Activated T-cell treated with anti-CD3 and anti-CD28 coated beads, Interleukin-2, amount 50 U/mL, for 72 hours (primary cell): ENCODE results near the gene GMNN. TPM values are rescaled to one million over a fixed set of nuclear protein-coding genes. Genes with fewer than 3 reads are reported as not detected.
"Not testable (repeated sequence)": the region's sequence is repeated elsewhere in the genome, so short reads cannot be mapped to it uniquely, and the experiment has no call there.

ENCODE experiments used
- ATAC-seq, 2 donors: fragments of 150-1000 bp; cut with Tn5 transposase; replicated peaks in 1 of 2; 2 replicates each; pipeline ENCODE4 v1.10.0; 2021; ENCODE audit warnings: moderate library complexity in 2 of 2, mild to moderate bottlenecking in 1 of 2
- DNase-seq, 2 donors: peaks; one replicate each; pipeline ENCODE4 v3.0.0; 2021 to 2022; ENCODE audit warnings: mixed read lengths in 1 of 2
- H3K27ac Mint-ChIP-seq: one replicate; pipeline ENCODE4 v1.8.0; 2022; ENCODE audit warnings: mild to moderate bottlenecking, moderate library complexity, mixed read lengths
- H3K27me3 Mint-ChIP-seq: one replicate; pipeline ENCODE4 v1.8.0; 2022; ENCODE audit warnings: low read depth, mixed read lengths
- H3K36me3 Mint-ChIP-seq, 2 donors: one replicate each; pipeline ENCODE4 v1.8.0; 2022; ENCODE audit warnings: mixed read lengths in 2 of 2, mild to moderate bottlenecking in 1 of 2; ENCODE audit not compliant: insufficient read depth in 2 of 2
- H3K4me1 Mint-ChIP-seq: one replicate; pipeline ENCODE4 v1.8.0; 2022; ENCODE audit warnings: low read depth, mixed read lengths
- H3K4me3 Mint-ChIP-seq, 2 donors: one replicate each; pipeline ENCODE4 v1.8.0; 2022; ENCODE audit warnings: mild to moderate bottlenecking in 2 of 2, mixed read lengths in 2 of 2, moderate library complexity in 2 of 2
- H3K9me3 Mint-ChIP-seq, 2 donors: one replicate each; pipeline ENCODE4 v1.8.0; 2022; ENCODE audit warnings: mixed read lengths in 2 of 2
- total RNA-seq, 2 donors: library from RNA; stranded (reverse); gene quantifications; one replicate each; pipeline ENCODE4 v1.2.3, GENCODE V29; 2022

Gene GMNN
- total RNA-seq = 10 to 100 TPM; 50.8 to 58.5 TPM

DNA sequence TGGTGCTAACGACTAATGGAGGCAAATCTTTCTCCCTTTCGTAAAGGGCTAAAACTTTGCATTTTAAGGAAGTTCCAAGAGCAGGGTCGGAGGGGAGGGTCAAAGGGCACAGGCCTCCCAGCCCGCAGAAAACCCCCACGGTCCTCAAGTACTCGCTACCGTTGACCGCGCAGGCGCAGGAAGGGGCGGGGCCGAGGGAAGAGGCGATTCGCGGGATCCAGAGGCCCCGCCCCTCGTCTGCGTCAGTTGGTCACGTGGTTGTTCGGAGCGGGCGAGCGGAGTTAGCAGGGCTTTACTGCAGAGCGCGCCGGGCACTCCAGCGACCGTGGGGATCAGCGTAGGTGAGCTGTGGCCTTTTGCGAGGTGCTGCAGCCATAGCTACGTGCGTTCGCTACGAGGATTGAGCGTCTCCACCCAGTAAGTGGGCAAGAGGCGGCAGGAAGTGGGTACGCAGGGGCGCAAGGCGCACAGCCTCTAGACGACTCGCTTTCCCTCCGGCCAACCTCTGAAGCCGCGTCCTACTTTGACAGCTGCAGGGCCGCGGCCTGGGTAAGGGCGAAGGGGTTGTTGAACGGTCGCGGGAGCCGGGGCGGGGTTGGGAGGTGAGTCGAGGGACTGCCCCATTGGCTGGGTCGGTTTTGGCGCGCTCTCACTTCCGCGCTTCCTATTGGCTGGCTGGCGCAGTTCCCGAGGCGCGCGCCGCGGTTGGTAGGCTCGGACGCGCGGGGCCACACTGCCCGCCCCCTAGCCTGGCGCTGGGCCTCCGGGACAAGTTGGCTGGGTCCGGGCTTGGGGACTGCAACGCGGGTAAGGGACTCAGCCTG lies at the start of gene GMNN:
Gene GMNN (plus strand): TSS at position 242 of the 824 bp plus-strand sequence. CDS start 2,310 bp downstream, outside the sequence.
- ATAC-seq (peak; percentile 91 to 93), DNase-seq (peak; percentile 99)
- Mint-ChIP-seq H3K9me3 (no peaks in the 10 kb centered on the region), H3K4me1 (peaks cover 32% of the 10 kb centered on the region), H3K27me3 (no peaks in the 10 kb centered on the region), H3K36me3 (peaks cover 13 to 24% of the 10 kb centered on the region in 2 donors), H3K4me3 (peak within 1 kb of the TSS; percentile 96), H3K27ac (peak within 1 kb of the TSS; percentile 96)

DNA sequence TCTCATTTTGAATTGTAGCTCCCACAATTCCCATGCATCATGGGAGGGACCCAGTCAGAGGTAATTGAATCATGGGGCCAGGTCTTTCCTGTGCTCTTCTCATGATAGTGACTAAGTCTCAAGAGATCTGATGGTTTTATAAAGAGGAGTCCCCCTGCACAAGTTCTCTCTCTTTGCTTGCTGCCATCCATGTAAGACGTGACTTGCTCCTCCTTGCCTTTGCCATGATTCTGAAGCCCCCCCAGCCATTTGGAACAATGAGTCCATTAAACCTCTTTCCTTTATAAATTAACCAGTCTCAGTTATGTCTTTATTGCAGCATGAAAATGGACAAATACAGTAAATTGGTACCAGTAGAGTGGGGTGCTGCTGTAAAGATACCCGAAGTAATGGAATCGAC lies 44.1 kb upstream of the GMNN start:
- peaks cover 13% of the 10 kb centered on the region for H3K27me3 Mint-ChIP-seq
- H3K9me3 Mint-ChIP-seq = peaks cover 12 to 16% of the 10 kb centered on the region in 2 donors
- H3K27ac Mint-ChIP-seq, H3K4me1 Mint-ChIP-seq, DNase-seq, ATAC-seq, H3K4me3 Mint-ChIP-seq: not testable (repeated sequence)
- peaks cover 12 to 20% of the 10 kb centered on the region in 2 donors for H3K36me3 Mint-ChIP-seq

DNA sequence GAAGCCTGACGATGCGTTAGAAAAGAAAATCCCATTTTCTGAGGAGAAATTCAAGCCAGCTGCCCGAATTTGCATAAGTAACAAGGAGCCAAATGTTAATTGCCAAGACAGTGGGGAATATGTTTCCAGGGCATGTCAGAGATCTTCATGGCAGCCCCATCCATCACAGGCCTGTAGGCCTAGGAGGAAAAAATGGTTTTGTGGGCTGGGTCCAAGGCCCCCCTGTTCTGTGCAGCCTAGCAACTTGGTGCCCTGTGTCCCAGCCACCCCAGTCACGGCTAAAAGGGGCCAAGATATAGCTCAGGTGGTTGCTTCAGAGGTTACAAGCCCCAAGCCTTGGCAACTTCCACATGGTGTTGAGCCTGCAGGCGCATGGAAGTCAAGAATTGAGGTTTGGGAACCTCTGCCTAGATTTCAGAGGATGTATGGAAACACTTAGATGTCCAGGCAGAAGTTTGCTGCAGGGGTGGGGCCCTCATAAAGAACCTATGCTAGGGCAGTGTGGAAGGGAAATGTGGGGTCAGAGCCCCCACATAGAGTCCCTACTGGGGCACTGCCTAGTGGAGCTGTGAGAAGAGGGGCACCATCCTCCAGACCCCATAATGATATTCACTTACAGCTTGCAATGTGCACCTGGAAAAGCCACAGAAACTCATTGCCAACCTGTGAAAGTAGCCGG lies 43.1 kb upstream of the GMNN start:
- ATAC-seq, H3K27ac Mint-ChIP-seq, H3K4me1 Mint-ChIP-seq, H3K4me3 Mint-ChIP-seq, DNase-seq: not testable (repeated sequence)
- Mint-ChIP-seq H3K36me3 (peaks cover 12 to 20% of the 10 kb centered on the region in 2 donors), H3K9me3 (peaks cover 12 to 16% of the 10 kb centered on the region in 2 donors), H3K27me3 (peaks cover 13% of the 10 kb centered on the region)

DNA sequence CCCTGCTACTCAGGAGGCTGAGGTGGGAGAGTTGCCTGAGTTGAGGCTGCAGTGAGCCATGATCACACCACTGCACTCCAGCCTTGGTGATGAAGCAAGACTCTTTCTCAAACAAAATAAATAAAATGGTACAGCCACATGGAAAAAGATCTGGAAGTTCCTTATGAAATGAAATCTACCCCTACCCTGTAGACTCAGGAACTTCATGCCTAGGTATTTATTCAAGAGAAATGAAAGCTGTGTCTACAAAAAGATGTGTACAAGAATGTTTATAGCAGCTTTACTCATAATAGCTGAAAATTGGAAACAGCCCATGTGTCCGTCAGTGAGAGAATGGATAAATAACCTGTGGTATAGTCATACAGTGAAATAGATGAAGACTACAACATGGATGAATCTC lies 40.6 kb upstream of the GMNN start:
- Mint-ChIP-seq H3K4me1 (peaks cover 8% of the 10 kb centered on the region), H3K4me3 (no peak overlapping the region), H3K27ac (no peak overlapping the region), H3K36me3 (peaks cover 12 to 19% of the 10 kb centered on the region in 2 donors), H3K27me3 (peaks cover 7% of the 10 kb centered on the region), H3K9me3 (peaks cover 9 to 14% of the 10 kb centered on the region in 2 donors)
- ATAC-seq = no peak
- DNase-seq = no peak

DNA sequence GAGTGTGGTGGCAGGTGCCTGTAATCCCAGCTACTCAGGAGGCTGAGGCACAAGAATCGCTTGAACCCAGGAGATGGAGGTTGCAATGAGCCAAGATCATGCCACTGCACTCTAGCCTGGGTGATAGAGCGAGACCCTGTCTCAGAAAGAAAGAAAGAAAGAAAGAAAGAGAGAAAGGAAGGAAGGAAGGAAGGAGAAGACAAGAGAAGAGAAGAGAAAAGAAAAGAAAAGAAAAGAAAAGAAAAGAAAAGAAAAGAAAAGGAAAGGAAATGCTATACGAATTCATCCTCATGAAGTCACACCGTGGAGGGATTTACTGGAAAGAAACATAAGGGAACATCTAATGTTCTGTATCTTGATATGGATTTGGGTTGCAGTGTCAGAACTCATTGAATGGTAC lies 40.0 kb upstream of the GMNN start:
- H3K4me1 Mint-ChIP-seq, ATAC-seq, H3K4me3 Mint-ChIP-seq, DNase-seq, H3K27ac Mint-ChIP-seq, H3K27me3 Mint-ChIP-seq: not testable (repeated sequence)
- H3K36me3 Mint-ChIP-seq = peaks cover 12 to 15% of the 10 kb centered on the region in 2 donors
- peaks cover 9 to 11% of the 10 kb centered on the region in 2 donors for H3K9me3 Mint-ChIP-seq

DNA sequence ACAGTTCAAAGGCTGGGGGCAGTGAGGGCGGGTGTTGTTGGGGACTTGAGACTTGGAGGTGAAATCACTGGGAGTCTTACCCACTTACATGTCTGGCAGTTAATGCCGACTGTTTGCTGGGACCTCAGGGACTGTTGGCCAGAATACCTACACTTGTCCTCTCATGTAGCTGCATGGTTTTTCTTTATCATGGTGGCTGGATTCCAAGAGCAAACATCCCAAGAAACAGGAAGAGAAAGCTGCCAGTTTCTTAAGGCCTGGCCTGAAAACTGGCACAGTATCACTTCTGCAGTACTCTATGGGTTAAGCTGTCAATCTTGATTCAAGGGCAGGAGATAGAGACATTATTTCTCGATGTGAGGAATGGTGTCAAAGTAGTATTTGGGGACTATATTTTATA lies 36.0 kb upstream of the GMNN start:
- Mint-ChIP-seq H3K9me3 (peaks cover 2 to 3% of the 10 kb centered on the region in 2 donors), H3K4me3 (no peak overlapping the region), H3K27me3 (no peaks in the 10 kb centered on the region), H3K27ac (no peak overlapping the region), H3K4me1 (peaks cover 34% of the 10 kb centered on the region), H3K36me3 (peaks cover 0 to 3% of the 10 kb centered on the region in 2 donors)
- DNase-seq = no peak
- ATAC-seq = no peak

DNA sequence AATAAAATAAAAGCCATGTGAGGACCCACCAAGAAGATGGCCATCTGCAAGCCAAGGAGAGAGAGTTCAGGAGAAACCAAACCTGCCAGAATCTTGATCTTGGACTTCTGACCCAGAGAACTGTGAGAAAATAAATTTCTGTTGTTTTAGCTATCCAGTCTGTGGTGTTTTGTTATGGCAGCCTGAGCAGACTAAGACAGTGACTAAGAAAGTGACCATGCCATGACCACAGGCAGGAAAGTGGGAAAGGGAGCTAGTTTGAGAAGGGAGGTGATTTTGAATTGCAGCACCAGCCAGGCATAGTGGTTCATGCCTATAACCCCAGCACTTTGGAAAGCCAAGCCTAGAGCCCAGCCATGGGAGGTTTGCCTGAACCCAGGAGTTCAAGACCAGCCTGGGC lies 33.9 kb upstream of the GMNN start:
- H3K9me3 Mint-ChIP-seq = peaks cover 2 to 3% of the 10 kb centered on the region in 2 donors
- DNase-seq (no peak), ATAC-seq (no peak)
- H3K4me1 Mint-ChIP-seq = peaks cover 38% of the 10 kb centered on the region
- H3K27ac Mint-ChIP-seq = no peak overlapping the region
- H3K27me3 Mint-ChIP-seq = no peaks in the 10 kb centered on the region
- H3K36me3 Mint-ChIP-seq = peaks cover 0 to 3% of the 10 kb centered on the region in 2 donors
- no peak overlapping the region for H3K4me3 Mint-ChIP-seq

DNA sequence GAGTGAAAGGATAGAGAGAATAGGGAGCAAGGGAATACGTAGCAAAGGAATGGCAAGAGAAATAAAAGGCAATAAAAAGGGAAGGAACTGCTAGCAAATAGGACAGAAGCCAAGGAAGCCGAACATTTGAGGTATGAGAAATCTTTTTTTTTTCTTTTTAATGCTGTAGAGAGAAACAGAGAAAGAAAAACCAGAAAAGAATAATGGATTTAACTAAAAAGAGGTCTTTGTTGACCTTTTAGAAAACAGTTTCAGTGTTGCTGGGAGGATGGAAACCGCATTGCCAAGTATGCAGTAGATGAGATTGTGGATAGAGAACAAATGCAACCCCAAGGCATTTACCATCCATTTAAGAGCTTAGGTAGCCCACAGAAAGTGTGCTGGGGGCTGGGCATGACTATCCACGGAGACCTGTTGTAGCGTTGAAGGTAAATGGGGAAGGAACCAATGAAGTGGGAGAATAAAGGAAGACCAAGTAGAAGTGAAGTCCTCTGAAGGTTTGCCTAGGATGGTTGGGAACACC lies 32.5 kb upstream of the GMNN start:
- no peak for DNase-seq
- no peak for ATAC-seq

DNA sequence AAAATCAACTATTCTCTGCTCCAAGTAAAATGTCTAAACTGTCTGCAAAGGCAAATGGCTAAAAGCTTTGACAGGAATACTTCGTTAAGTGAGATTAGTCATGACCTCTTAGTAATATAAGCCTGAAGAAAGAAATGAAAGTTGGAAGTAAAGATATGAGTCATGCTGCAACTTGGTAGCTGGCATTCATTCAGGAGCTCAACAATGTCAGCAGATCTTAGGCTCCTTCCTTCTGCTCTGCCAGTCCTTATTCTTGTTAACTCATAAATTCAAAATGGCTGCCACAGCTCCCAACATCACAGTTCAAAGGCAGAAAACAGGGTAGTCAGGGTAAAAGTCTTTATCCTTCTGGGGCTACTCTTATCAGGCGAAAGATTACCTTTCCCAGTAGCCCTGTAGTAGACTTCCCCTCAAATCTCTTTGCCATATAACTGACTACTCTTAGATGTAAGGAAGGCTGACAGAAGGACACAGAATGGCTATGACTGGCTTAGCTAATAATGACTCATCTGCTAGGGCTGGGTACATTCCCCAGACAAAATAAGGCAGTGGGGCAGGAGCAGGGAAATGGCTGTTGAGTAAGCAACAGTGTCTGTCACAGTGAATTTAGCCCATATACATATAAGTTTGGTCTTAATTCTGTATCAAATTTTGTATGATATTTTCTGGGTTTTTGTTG lies 31.3 kb upstream of the GMNN start:
- peaks cover 2 to 3% of the 10 kb centered on the region in 2 donors for H3K9me3 Mint-ChIP-seq
- DNase-seq (peak; percentile 38 to 47), ATAC-seq (peak; percentile 93 to 95)
- peaks cover 34% of the 10 kb centered on the region for H3K4me1 Mint-ChIP-seq
- H3K27me3 Mint-ChIP-seq = no peaks in the 10 kb centered on the region
- peaks cover 0 to 3% of the 10 kb centered on the region in 2 donors for H3K36me3 Mint-ChIP-seq
- peak overlapping the region; percentile 83 for H3K27ac Mint-ChIP-seq
- peak overlapping the region; percentile 65 to 80 for H3K4me3 Mint-ChIP-seq

More for the DNA sequence above, 32.5 kb upstream of the GMNN start:
- H3K4me1 Mint-ChIP-seq = peaks cover 34% of the 10 kb centered on the region
- H3K36me3 Mint-ChIP-seq = peaks cover 0 to 3% of the 10 kb centered on the region in 2 donors
- H3K4me3 Mint-ChIP-seq = peak overlapping the region; percentile 38 to 80
- no peaks in the 10 kb centered on the region for H3K27me3 Mint-ChIP-seq
- peaks cover 2 to 3% of the 10 kb centered on the region in 2 donors for H3K9me3 Mint-ChIP-seq
- peak overlapping the region; percentile 27 for H3K27ac Mint-ChIP-seq

DNA sequence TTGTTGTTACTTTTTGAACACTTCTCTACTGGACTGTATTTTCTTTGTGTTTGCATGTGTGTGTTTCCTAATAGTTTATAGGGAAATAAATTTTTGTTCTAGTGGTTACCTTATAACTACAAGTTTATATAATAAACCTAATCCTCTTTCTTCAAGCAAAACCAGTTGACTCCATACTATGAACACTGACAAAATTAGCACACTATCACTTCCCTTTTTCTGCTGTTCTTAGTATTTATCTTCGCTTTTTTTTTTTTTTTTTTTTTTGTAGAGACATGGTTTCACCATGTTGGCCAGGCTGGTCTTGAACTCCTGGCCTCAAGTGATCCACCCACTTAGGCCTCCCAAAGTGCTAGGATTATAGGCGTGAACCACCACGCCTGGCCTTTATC lies 30.8 kb upstream of the GMNN start:
- Mint-ChIP-seq H3K27ac (peak overlapping the region; percentile 61), H3K4me3 (peak overlapping the region; percentile 65 to 80), H3K27me3 (peaks cover 3% of the 10 kb centered on the region), H3K4me1 (peaks cover 34% of the 10 kb centered on the region), H3K36me3 (peaks cover 0 to 3% of the 10 kb centered on the region in 2 donors), H3K9me3 (peaks cover 2 to 3% of the 10 kb centered on the region in 2 donors)
- no peak for ATAC-seq
- DNase-seq = no peak

DNA sequence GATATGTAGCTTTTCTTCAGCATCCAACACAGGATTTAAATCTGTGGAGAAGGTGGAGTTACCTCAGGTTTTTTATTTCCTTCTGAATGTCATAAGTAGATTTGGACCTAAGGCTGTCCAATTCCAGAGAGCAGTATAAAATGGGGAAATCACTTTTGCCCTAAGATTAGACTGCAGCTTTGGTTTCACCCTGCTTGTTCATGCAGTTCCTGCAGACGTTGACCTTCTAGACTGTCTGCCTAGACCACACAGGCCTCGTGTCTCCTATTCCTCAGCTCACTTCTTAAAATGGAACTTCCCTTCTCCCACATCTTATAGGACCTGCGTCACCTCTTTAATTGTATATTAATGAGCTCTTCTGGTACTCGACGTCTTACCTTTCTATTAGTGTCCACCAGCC lies 29.8 kb upstream of the GMNN start:
- H3K4me1 Mint-ChIP-seq = peaks cover 40% of the 10 kb centered on the region
- H3K27me3 Mint-ChIP-seq = peaks cover 9% of the 10 kb centered on the region
- ATAC-seq = no peak
- peaks cover under 1 to 3% of the 10 kb centered on the region in 2 donors for H3K9me3 Mint-ChIP-seq
- H3K4me3 Mint-ChIP-seq = no peak overlapping the region
- no peak for DNase-seq
- H3K36me3 Mint-ChIP-seq = peaks cover 0 to 3% of the 10 kb centered on the region in 2 donors
- H3K27ac Mint-ChIP-seq = no peak overlapping the region

DNA sequence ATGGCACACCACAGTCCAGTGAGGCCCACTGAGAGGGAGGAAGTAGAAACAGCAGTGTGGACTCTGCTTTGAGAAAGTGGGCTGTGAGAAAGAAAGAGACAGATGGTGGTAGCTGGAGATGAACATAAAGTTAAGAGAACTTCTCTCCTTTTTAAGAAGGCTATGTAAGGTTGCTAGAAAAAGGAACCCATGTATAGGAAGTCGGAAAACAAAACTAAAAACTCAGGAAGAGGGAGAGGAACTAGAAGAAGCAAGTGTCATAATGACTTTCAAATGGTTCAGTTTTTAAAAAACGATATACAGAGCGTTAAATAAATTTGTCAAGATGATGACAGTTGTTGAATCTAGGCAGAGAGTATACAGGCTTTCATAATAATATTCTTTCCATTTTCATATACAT lies 25.4 kb upstream of the GMNN start:
- no peak overlapping the region for H3K4me3 Mint-ChIP-seq
- ATAC-seq = no peak
- no peak for DNase-seq
- H3K27me3 Mint-ChIP-seq = peaks cover 9% of the 10 kb centered on the region
- H3K36me3 Mint-ChIP-seq = peaks cover 6 to 8% of the 10 kb centered on the region in 2 donors
- peaks cover 0 to 7% of the 10 kb centered on the region in 2 donors for H3K9me3 Mint-ChIP-seq
- H3K27ac Mint-ChIP-seq = no peak overlapping the region
- peaks cover 9% of the 10 kb centered on the region for H3K4me1 Mint-ChIP-seq
